Transverse colon (tissue), 4 donors: Measurements from ENCODE around the gene SMPDL3A. TPM values are rescaled to one million over a fixed set of nuclear protein-coding genes. Genes with fewer than 3 reads are reported as not detected.

Experiments used
- DNase-seq: peaks from one replicate; pipeline ENCODE4 v3.0.0-alpha.2; 2019
- H3K27ac ChIP-seq, 4 donors: fragments of 200-600 bp; sonication (generic); 2 replicates each; pipeline ENCODE4 v1.5.1; 2016 to 2018; ENCODE audit warnings: inconsistent platforms in 4 of 4
- H3K27me3 ChIP-seq: fragments of 200-600 bp; sonication (generic); 2 replicates; pipeline ENCODE4 v1.5.1; 2017; ENCODE audit warnings: inconsistent platforms
- H3K36me3 ChIP-seq, 4 donors: fragments of 200-600 bp; sonication (generic); 2 replicates each; pipeline ENCODE4 v1.5.1; 2017 to 2019; ENCODE audit warnings: inconsistent platforms in 4 of 4
- H3K4me1 ChIP-seq, 4 donors: fragments of 200-600 bp; sonication (generic); 2 replicates each; pipeline ENCODE4 v1.5.1; 2017 to 2020; ENCODE audit warnings: inconsistent platforms in 4 of 4
- H3K4me3 ChIP-seq, 4 donors: fragments of 200-600 bp; sonication (generic); 1 replicate in 1 of 4; 2 replicates in 3 of 4; pipeline versions ENCODE4 v1.5.1 to v1.6.1; 2017 to 2019; ENCODE audit warnings: inconsistent platforms in 4 of 4
- H3K9me3 ChIP-seq, 2 donors: fragments of 200-600 bp; sonication (generic); 2 replicates each; pipeline ENCODE4 v1.5.1; 2017 to 2019; ENCODE audit warnings: inconsistent platforms in 2 of 2
- CTCF ChIP-seq, 5 experiments: fragments of 200-600 bp in 3 of 5; fragments of 450-650 bp in 2 of 5; sonication (generic) in 3 of 5; IDR thresholded peaks; 1 replicate in 2 of 5; 2 replicates in 3 of 5; pipeline ENCODE4 v1.5.1; 2016 to 2017; ENCODE audit warnings: antibody characterized with exemption in 5 of 5, inconsistent platforms in 3 of 5, mild to moderate bottlenecking in 2 of 5, moderate library complexity in 1 of 5
- EP300 ChIP-seq: sonication (generic); formaldehyde crosslinking; IDR thresholded peaks from one replicate; pipeline ENCODE4 v1.6.1; 2017; ENCODE audit warnings: antibody characterized with exemption, low read depth
- POLR2A ChIP-seq: fragments of 450-650 bp; IDR thresholded peaks from one replicate; pipeline ENCODE4 v1.6.1; 2016; ENCODE audit warnings: antibody characterized with exemption, mild to moderate bottlenecking, moderate library complexity
- POLR2AphosphoS5 ChIP-seq, 3 donors: sonication (generic); formaldehyde crosslinking; IDR thresholded peaks; one replicate each; pipeline ENCODE4 v1.6.1; 2016; ENCODE audit warnings: antibody characterized with exemption in 3 of 3
- WGBS, 2 donors: methylation state at CpG; one replicate each; pipeline ENCODE4 v1.1.5; 2018; ENCODE audit warnings: low coverage in 1 of 2; 5-methylcytosine and 5-hydroxymethylcytosine counted together
- in situ Hi-C, 4 donors: fragments of 200-750 bp; cut with MboI; loops; one replicate each; pipeline versions ENCODE4 v1.15.0 to v1.15.1; 2017; ENCODE audit warnings: low sequenced_read_pairs in 3 of 4, low pct_ligation_motif_present in 1 of 4, low pct_unique_long_range_greater_than_20kb in 1 of 4
- intact Hi-C: fragments of 100-400 bp; cut with DNase I; formaldehyde crosslinking; loops from one replicate; pipeline ENCODE4 v1.15.1; 2023; ENCODE audit warnings: low total_unique reads
- total RNA-seq, 4 donors: library from RNA; depleted of rRNA; stranded (reverse); fragments of >200 nt; gene quantifications; one replicate each; pipeline ENCODE4 v1.1.0, GENCODE V29; 2016

SMPDL3A gene
- total RNA-seq, 4 donors from 2014 or later = 10.1 to 353 (median 172) TPM

- in situ Hi-C loops (no loop called here), intact Hi-C loops (no loop called here)
- Histone ChIP-seq H3K9me3 (no peaks in the 10 kb centered on the region), H3K4me1 (peaks cover 9 to 66% (median 38%) of the 10 kb centered on the region in 4 donors), H3K27me3 (no peaks in the 10 kb centered on the region), H3K27ac (peak overlapping the region; percentile 93 to 96 (median 94)), H3K36me3 (peaks cover 0 to 5% (median 0%) of the 10 kb centered on the region in 4 donors), H3K4me3 (peak overlapping the region in 1 of 4 donors; percentile 6)
- 67 to 71% methylated on average over 1 to 2 of the region's 2 CpGs for WGBS, 2 donors
- DNase-seq = no peak
- TF ChIP-seq POLR2A (no peak), CTCF (IDR thresholded peaks at IDR 0.05) (no peak), POLR2AphosphoS5 (IDR thresholded peaks at IDR 0.05) (no peak), EP300 (no peak)
Measured at GRCh38 chr6:122792766-122793165, 3.7 kb downstream of the SMPDL3A start.

- H3K4me1 ChIP-seq = peaks cover 7 to 68% (median 27%) of the 10 kb centered on the region in 4 donors
- H3K27ac ChIP-seq = peak overlapping the region; percentile 75 to 85 (median 80)
- TF ChIP-seq POLR2A (no peak), CTCF (IDR thresholded peaks at IDR 0.05) (no peak), EP300 (no peak), POLR2AphosphoS5 (IDR thresholded peaks at IDR 0.05) (no peak)
- 90 to 98% methylated on average over 3 of the region's 3 CpGs for WGBS, 2 donors
- no peak for DNase-seq
- no peak overlapping the region for H3K4me3 ChIP-seq
- intact Hi-C loops (no loop called here), in situ Hi-C loops (no loop called here)
- no peaks in the 10 kb centered on the region for H3K27me3 ChIP-seq
- H3K36me3 ChIP-seq = peaks cover 0 to 7% (median 0%) of the 10 kb centered on the region in 4 donors
- no peaks in the 10 kb centered on the region for H3K9me3 ChIP-seq
Measured at GRCh38 chr6:122797537-122797936, 8.5 kb downstream of the SMPDL3A start.

- TF ChIP-seq EP300 (no peak), POLR2A (peak; percentile 42), POLR2AphosphoS5 (IDR thresholded peaks at IDR 0.05) (peak; percentile 32 to 86 (median 72)), CTCF (IDR thresholded peaks at IDR 0.05) (no peak)
- in situ Hi-C loops (no loop called here), intact Hi-C loops (no loop called here)
- H3K27ac ChIP-seq = peak overlapping the region; percentile 75 to 85 (median 80)
- no peaks in the 10 kb centered on the region for H3K27me3 ChIP-seq
- no peaks in the 10 kb centered on the region for H3K9me3 ChIP-seq
- 31 to 60% methylated on average over 2 to 6 of the region's 6 CpGs for WGBS, 2 donors
- no peak overlapping the region for H3K4me3 ChIP-seq
- H3K4me1 ChIP-seq = peaks cover 7 to 68% (median 24%) of the 10 kb centered on the region in 4 donors
- peak; percentile 81 for DNase-seq
- H3K36me3 ChIP-seq = peaks cover 0 to 7% (median 0%) of the 10 kb centered on the region in 4 donors
Measured at GRCh38 chr6:122798099-122798641, 9.1 kb downstream of the SMPDL3A start.

GRCh38 chr6:122799140-122799745, 10.2 kb downstream of the SMPDL3A start:
- intact Hi-C loops (no loop called here), in situ Hi-C loops (no loop called here)
- no peak for DNase-seq
- Histone ChIP-seq H3K4me3 (no peak overlapping the region), H3K4me1 (peaks cover 7 to 65% (median 25%) of the 10 kb centered on the region in 4 donors), H3K27me3 (no peaks in the 10 kb centered on the region), H3K27ac (peak overlapping the region; percentile 75 to 85 (median 80)), H3K36me3 (peaks cover 0 to 13% (median 1%) of the 10 kb centered on the region in 4 donors), H3K9me3 (no peaks in the 10 kb centered on the region)
- peak in 1 of 3 donors; percentile 33 for TF ChIP-seq POLR2AphosphoS5 (IDR thresholded peaks at IDR 0.05)
- no peak for TF ChIP-seq CTCF (IDR thresholded peaks at IDR 0.05)
- TF ChIP-seq EP300 = no peak
- 41 to 53% methylated on average over 3 to 4 of the region's 4 CpGs for WGBS, 2 donors
